Progenitor cell of endocrine pancreas (in vitro differentiated cells): ENCODE measurements around the gene ZBTB20. TPM values are rescaled to one million over a fixed set of nuclear protein-coding genes. Genes with fewer than 3 reads are reported as not detected.

Source experiments
- DNase-seq: peaks from one replicate; pipeline ENCODE4 v3.0.0; 2021; ENCODE audit warnings: low spot score; ENCODE audit not compliant: unreplicated experiment
- H3K27ac Mint-ChIP-seq: 2 replicates; pipeline ENCODE4 v1.8.0; 2021; ENCODE audit warnings: mild to moderate bottlenecking, moderate library complexity, mixed read lengths
- H3K27me3 Mint-ChIP-seq: 2 replicates; pipeline ENCODE4 v1.8.0; 2021; ENCODE audit warnings: mixed read lengths
- H3K36me3 Mint-ChIP-seq: 2 replicates; pipeline ENCODE4 v1.8.0; 2022; ENCODE audit warnings: mixed read lengths; ENCODE audit not compliant: insufficient read depth
- H3K4me1 Mint-ChIP-seq: 2 replicates; pipeline ENCODE4 v1.8.0; 2021; ENCODE audit warnings: low read depth, mixed read lengths
- H3K4me3 Mint-ChIP-seq: 2 replicates; pipeline ENCODE4 v1.8.0; 2021; ENCODE audit warnings: low read depth, mild to moderate bottlenecking, moderate library complexity, mixed read lengths
- H3K9me3 Mint-ChIP-seq: 2 replicates; pipeline ENCODE4 v1.8.0; 2021; ENCODE audit warnings: low read depth, mixed read lengths
- CTCF ChIP-seq: fragments of 200-600 bp; sonication (generic); IDR thresholded peaks from one replicate; pipeline ENCODE4 v1.5.0; 2021; ENCODE audit warnings: antibody characterized with exemption, mild to moderate bottlenecking; ENCODE audit not compliant: unreplicated experiment
- total RNA-seq: library from RNA; stranded (reverse); gene quantifications from 2 replicates; pipeline ENCODE4 v1.2.1, GENCODE V29; 2021

ZBTB20 gene
- total RNA-seq, 1 donor from 2014 or later = 27.3 TPM

DNA sequence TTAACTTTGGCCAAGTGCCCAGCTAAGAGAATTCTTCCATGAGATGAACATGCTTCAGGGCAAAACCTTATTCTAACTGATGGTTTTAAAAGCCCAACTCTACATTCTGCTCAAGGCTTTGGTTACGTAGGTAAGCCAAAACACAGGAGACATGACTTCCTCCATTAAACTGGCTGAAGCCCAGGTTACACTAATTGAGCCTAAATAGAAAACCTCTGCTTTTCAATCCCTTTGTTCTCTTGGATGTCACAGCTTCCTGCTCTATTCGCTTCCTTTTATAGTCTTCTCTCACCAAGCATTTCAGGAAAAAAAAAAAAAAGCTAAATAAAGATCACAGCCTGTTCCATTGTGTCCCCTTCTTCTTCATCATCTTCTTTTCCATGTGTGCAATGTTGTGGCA lies 432.9 kb downstream of the ZBTB20 start:
- Mint-ChIP-seq H3K9me3 (no peaks in the 10 kb centered on the region), H3K27ac (no peak overlapping the region), H3K36me3 (no peaks in the 10 kb centered on the region), H3K4me1 (peaks cover 47% of the 10 kb centered on the region), H3K27me3 (no peaks in the 10 kb centered on the region), H3K4me3 (no peak overlapping the region)
- DNase-seq = no peak
- TF ChIP-seq CTCF = no peak

DNA sequence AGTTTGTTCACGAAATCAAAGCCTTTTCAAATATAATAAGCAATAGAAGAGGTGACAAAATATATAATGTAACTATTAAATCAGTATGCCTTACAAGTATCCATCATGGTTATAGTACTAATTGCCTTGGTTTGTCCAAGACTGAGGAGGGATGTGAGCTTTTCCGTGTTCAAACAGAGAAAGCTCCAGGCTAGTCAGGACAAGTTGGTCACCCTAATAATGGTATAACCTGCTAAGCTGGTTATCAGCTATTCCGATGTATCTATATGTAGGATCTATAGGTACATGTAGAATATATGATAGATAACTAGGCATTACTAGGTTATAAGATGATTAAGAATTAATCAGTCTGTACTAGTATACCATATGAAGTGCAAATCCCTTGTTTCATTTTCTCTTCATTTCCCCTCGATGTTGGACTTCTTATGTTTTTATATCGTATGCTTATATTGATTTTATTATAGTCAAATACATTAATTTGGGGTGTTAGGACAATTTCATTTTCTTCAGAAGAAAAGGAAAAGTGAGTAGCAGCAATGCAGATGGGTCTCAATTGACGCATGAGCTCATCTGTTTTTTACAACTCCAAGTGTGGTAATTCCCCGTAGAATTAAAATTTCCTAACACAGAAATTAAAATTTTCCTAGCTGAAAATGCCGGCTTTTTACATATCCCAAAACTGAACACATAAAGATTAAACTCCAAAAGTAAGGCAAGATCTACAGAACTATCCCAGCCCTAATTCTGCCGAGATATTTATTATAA lies 434.2 kb downstream of the ZBTB20 start:
- Mint-ChIP-seq H3K4me1 (peaks cover 42% of the 10 kb centered on the region), H3K27ac (no peak overlapping the region), H3K9me3 (no peaks in the 10 kb centered on the region), H3K27me3 (no peaks in the 10 kb centered on the region), H3K36me3 (no peaks in the 10 kb centered on the region), H3K4me3 (no peak overlapping the region)
- DNase-seq = no peak
- TF ChIP-seq CTCF = no peak

- no peak for DNase-seq
- no peaks in the 10 kb centered on the region for H3K36me3 Mint-ChIP-seq
- H3K4me1 Mint-ChIP-seq = peaks cover 44% of the 10 kb centered on the region
- no peaks in the 10 kb centered on the region for H3K27me3 Mint-ChIP-seq
- no peak overlapping the region for H3K4me3 Mint-ChIP-seq
- no peaks in the 10 kb centered on the region for H3K9me3 Mint-ChIP-seq
- TF ChIP-seq CTCF = no peak
- H3K27ac Mint-ChIP-seq = no peak overlapping the region
Observed at GRCh38 chr3:114711321-114711886, 435.7 kb downstream of the ZBTB20 start.

DNA sequence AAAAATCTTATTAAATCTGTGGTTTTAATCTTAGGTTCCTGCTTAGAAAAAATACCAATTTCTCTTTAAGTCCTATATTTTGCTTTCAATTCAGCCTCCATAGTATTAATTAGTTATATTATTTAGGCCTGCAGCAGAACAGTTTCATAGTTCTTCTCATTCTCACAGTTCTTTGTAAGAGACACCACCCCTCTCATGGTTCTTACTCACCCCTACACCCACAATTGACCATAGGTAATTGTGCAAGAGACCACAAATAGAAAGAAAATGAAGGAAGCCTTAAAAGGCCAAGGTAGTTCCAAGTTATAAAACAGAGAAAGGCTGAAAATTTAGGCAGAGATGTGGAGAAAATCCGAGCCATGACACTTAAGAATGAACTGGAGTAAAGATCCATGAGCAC lies 438.0 kb downstream of the ZBTB20 start:
- Mint-ChIP-seq H3K4me3 (no peak overlapping the region), H3K4me1 (peaks cover 38% of the 10 kb centered on the region), H3K36me3 (no peaks in the 10 kb centered on the region), H3K27me3 (no peaks in the 10 kb centered on the region), H3K27ac (peak overlapping the region; percentile 67), H3K9me3 (no peaks in the 10 kb centered on the region)
- DNase-seq = no peak
- no peak for TF ChIP-seq CTCF

GRCh38 chr3:114707252-114707860 lies 439.7 kb downstream of the ZBTB20 start:
- no peaks in the 10 kb centered on the region for H3K36me3 Mint-ChIP-seq
- peak overlapping the region; percentile 96 for H3K27ac Mint-ChIP-seq
- H3K4me1 Mint-ChIP-seq = peaks cover 47% of the 10 kb centered on the region
- no peak for DNase-seq
- no peaks in the 10 kb centered on the region for H3K9me3 Mint-ChIP-seq
- no peak for TF ChIP-seq CTCF
- H3K4me3 Mint-ChIP-seq = peak overlapping the region; percentile 2
- H3K27me3 Mint-ChIP-seq = no peaks in the 10 kb centered on the region
